AG04449 (cell line): Measurements from ENCODE around the gene MALRD1.

ENCODE experiments used
- CTCF ChIA-PET: fragments of 350-600 bp; formaldehyde crosslinking; extraction: SDS; loops from one replicate; lab custom pipeline; 2021; ENCODE audit warnings: antibody characterized with exemption; lab: Yijun Ruan, JAX
- POLR2A ChIA-PET: fragments of 400-600, 350-600 bp; formaldehyde crosslinking; extraction: SDS; loops from one replicate; lab custom pipeline; 2020; ENCODE audit warnings: antibody characterized with exemption, inconsistent platforms; lab: Yijun Ruan, JAX
- DNase-seq: peaks from one replicate; pipeline ENCODE4 v3.0.0-alpha.2; 2010; ENCODE audit warnings: low read depth, low spot score
- H3K4me3 ChIP-seq: 2 replicates; pipeline ENCODE4 v1.5.1; 2011; ENCODE audit warnings: low read depth, mild to moderate bottlenecking, control low read depth, low read length
- TF ChIP-seq, protein P1 (sequence below): IDR thresholded peaks from one replicate; pipeline ENCODE4 v1.5.1; 2011; ENCODE audit warnings: mild to moderate bottlenecking, moderate library complexity, low read length, control low read depth, inconsistent platforms; ENCODE audit not compliant: insufficient read depth; ENCODE audit errors: missing control alignments

Gene MALRD1

DNA sequence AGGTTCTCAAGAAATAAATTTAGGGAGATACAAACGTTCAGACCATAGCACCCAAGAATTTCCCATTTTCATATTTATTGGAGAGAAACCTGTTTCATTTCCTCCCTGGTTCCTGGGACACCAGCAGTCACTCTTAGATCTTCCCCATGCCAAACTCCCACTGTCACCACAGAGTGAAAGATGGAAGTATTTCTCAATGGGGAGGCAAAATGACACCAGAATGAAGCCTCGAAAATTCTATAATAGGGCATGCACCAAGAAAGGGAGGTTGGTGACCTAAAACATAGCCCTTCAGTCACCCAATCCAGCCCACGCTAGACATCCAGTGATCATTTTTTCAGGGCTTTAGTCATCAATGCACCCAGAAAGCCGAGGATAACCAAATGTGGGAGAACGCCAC lies 619.5 kb downstream of the MALRD1 start:
- TF ChIP-seq, protein P1, sequence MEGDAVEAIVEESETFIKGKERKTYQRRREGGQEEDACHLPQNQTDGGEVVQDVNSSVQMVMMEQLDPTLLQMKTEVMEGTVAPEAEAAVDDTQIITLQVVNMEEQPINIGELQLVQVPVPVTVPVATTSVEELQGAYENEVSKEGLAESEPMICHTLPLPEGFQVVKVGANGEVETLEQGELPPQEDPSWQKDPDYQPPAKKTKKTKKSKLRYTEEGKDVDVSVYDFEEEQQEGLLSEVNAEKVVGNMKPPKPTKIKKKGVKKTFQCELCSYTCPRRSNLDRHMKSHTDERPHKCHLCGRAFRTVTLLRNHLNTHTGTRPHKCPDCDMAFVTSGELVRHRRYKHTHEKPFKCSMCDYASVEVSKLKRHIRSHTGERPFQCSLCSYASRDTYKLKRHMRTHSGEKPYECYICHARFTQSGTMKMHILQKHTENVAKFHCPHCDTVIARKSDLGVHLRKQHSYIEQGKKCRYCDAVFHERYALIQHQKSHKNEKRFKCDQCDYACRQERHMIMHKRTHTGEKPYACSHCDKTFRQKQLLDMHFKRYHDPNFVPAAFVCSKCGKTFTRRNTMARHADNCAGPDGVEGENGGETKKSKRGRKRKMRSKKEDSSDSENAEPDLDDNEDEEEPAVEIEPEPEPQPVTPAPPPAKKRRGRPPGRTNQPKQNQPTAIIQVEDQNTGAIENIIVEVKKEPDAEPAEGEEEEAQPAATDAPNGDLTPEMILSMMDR: no peak
- ChIA-PET POLR2A (no interaction called here), CTCF (no interaction called here)

DNA sequence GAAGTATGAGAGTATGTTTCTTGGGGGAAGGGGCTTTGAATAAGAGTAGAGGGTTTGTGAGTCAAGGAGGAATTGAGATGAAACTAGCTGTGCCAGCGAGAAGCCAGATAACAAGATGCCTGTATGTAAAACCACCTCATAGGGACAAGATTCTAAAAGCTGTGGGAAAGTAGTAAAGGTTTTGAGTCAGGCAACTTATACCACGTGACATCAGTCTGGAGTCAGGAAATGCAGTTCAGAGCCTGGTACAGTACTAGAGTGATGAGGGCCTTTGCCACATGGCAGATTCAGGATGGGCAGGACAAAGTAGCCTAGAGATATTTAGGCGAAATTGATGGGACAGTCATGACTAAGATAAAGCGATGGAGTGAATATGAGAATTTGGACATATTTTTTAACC lies 627.5 kb downstream of the MALRD1 start:
- TF ChIP-seq, protein P1: no peak
- ChIA-PET CTCF (no interaction called here), POLR2A (no interaction called here)

More for the DNA sequence above, 619.5 kb downstream of the MALRD1 start:
- no peak overlapping the region for H3K4me3 ChIP-seq
- DNase-seq: no peak

DNA sequence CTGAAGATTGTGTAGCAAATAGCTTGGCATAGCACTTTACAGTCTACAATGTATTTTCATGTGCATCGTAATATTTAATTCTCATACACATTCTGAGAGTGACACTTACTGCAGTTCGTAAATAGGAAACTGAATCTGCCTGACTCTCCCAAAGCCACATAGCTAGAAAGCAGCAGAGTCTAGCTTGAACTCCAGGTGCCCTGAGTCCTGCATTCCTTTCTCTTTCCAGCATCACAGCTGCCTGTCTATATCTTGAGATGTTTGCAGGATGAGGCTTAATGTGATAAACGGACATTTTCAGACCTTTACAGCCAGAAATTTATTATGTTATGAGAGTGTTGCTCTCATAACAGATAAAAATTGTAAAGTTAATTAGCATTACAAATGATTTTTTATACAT lies 634.8 kb downstream of the MALRD1 start:
- H3K4me3 ChIP-seq: no peak overlapping the region
- POLR2A ChIA-PET: no interaction called here
- DNase-seq: no peak
- CTCF ChIA-PET: no interaction called here
- TF ChIP-seq, protein P1: no peak

More for the DNA sequence above, 627.5 kb downstream of the MALRD1 start:
- H3K4me3 ChIP-seq: no peak overlapping the region
- DNase-seq: no peak

DNA sequence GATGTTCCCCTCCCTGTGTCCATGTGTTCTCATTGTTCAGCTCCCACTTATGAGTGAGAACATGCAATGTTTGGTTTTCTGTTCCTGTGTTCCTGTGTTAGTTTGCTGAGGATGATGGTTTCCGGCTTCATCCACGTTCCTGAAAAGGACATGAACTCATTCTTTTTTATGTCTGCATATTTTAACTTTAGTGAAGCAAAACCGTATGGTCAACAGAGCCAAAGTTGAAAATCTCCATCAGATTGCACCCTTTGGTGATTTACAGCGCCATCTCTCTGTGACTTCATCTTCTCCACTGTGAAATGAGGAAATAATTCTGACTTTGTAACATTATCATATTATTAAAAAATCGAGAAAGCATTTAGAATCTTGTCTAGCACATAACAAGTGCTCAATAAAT lies 635.4 kb downstream of the MALRD1 start:
- POLR2A ChIA-PET: no interaction called here
- TF ChIP-seq, protein P1: no peak
- H3K4me3 ChIP-seq: no peak overlapping the region
- no peak for DNase-seq
- CTCF ChIA-PET: no interaction called here

DNA sequence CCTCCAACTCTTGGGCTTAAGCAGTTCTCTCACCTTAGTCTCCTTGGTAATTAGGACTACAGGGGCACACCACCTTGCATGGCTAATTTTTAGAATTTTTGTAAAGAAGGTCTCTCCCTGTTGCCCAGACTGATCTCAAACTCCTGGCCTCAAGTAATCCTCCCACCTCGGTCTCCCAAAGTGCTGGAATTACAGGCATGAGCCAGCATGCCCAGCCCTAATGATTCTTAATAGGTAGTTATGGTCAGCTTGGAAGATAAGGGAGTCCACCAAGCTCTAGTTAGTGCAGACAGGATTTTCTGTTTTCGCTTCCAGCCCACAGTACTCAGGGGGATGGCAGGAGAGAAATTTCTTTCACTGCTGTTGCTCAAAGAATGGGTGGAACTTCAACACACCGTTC lies 639.7 kb downstream of the MALRD1 start:
- ChIA-PET POLR2A (no interaction called here), CTCF (no interaction called here)
- DNase-seq: no peak
- TF ChIP-seq, protein P1: no peak
- no peak overlapping the region for H3K4me3 ChIP-seq

DNA sequence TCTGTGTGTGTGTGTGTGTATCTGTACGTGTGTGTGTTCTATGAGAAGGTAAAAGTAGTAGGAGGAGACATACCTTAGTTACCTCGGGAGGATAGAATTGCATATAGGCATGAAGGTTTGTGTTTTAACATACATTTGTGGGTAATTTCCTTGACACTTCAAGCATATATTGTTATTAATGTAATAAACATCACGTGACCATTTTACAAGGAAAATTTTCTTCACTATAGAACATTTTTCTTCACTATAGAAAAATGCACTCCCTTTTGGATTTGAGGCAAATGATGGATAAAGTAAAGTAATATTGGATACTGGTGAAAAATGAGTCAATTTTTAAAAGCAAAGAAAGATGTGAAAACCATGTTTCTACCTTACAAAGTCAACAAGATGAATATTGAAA lies 640.6 kb downstream of the MALRD1 start:
- POLR2A ChIA-PET: no interaction called here
- DNase-seq: no peak

More for the DNA sequence above, 640.6 kb downstream of the MALRD1 start:
- CTCF ChIA-PET: no interaction called here
- TF ChIP-seq, protein P1: no peak
- no peak overlapping the region for H3K4me3 ChIP-seq
